Stimulated activated CD4-positive, alpha-beta T cell treated with anti-CD3 and anti-CD28 coated beads, Interleukin-1b, Interleukin-23, amount 100 ng/mL, for 4 hours (primary cell): Measurements from ENCODE around the gene CDCA3.
"Not testable (repeated sequence)": the region's sequence is repeated elsewhere in the genome, so short reads cannot be mapped to it uniquely, and the experiment has no call there.

Experiments used
- DNase-seq, 2 donors: peaks; one replicate each; pipeline ENCODE4 v3.0.0-alpha.2; 2020; ENCODE audit warnings: low read depth in 2 of 2

Gene CDCA3

DNA sequence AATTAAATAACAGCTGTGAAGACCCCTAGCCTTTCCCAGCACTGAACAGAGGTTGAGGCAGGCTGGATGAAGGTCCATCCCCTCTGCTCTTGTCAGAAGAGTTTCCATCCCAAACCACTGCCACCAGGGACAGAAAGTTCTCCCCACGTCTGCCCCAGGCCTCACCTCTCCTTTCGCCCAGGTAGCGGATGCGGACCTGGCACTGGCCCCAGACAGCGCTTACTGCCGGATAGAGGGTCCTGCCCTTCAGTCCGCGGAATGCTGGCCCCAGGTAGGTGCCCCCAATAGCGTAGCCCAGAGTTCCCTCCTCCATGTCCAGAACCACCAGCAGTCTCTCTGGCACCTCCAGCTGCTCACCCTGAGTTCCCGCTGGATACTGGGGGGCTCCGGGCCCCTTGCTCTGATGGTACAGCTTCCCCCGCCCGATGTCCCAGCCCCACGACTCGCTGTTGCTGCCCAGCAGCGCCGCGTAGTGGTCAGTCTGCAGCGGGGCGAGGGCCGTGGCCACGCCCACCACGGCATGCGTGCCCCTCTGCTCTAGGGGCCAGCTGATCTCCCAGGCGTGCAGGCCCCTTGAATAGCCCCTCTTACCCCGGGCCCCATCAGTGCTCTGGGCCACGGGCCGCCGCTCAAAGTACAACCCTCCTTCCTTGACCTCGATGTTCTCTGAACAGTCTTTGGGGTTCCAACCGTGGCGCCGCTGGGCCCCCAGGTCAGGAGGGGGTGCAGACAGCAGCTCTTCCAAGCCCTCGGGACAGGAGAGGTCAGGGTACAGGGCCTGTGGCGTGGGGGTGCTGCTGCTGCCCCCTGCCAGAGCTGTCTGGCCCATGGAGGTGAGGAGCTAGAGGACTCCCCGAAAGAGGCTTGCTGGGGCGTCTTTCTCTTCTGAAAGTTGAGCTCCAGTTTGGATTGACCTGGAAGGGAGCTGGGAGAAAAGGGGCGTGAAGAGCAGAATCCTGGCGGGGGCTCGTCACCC is 21.3 kb upstream of the CDCA3 start:
- DNase-seq, result peak; percentile 69 to 84

DNA sequence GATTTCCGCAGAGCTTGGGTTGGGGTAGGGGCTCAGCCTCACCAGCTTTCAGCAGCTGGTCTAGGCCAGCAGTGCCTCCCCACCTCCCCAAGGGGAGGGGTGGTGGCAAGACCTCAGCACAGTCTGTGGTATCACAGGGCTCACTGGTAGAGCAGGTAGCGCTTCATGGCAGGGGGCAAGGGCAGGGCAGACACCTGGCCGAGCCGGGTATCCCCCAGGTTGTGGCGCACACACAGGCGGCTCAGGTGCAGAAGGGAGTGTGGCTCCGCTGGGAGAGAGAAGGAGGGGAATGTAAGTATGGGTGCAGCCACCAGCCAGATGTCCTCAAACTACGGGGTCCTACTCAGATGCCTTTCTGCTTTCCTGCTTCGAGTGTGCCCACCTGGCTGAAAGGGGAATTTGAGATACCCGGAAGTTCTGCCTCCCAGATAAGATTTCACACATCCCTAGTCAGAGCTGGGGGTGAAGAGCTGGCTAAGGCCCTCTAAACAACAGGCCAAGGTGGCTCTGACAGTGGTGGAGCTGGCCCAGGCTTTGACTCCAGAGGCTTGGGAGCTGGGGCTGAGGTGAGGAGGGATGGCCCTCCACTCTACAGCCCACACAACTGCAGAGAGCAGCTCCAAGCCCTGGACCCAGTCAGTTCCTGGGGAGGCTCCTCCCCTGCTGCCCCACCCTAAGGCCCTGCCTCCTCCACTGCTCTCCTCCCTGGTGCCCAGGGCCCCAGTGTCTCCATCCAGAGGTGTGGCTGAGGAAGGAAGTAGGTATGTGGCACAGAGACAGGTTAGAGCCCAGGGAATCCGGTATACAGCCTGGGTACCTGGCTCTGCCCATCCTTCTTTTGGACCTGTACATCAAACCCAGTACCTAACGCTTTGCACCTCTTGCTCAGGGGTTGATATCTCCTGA is 20.2 kb upstream of the CDCA3 start:
- DNase-seq, result peak in 1 of 2 donors; percentile 36

DNA sequence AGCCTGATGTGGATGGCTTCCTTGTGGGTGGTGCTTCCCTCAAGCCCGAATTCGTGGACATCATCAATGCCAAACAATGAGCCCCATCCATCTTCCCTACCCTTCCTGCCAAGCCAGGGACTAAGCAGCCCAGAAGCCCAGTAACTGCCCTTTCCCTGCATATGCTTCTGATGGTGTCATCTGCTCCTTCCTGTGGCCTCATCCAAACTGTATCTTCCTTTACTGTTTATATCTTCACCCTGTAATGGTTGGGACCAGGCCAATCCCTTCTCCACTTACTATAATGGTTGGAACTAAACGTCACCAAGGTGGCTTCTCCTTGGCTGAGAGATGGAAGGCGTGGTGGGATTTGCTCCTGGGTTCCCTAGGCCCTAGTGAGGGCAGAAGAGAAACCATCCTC is 19.2 kb upstream of the CDCA3 start:
- DNase-seq, result not testable (repeated sequence)

DNA sequence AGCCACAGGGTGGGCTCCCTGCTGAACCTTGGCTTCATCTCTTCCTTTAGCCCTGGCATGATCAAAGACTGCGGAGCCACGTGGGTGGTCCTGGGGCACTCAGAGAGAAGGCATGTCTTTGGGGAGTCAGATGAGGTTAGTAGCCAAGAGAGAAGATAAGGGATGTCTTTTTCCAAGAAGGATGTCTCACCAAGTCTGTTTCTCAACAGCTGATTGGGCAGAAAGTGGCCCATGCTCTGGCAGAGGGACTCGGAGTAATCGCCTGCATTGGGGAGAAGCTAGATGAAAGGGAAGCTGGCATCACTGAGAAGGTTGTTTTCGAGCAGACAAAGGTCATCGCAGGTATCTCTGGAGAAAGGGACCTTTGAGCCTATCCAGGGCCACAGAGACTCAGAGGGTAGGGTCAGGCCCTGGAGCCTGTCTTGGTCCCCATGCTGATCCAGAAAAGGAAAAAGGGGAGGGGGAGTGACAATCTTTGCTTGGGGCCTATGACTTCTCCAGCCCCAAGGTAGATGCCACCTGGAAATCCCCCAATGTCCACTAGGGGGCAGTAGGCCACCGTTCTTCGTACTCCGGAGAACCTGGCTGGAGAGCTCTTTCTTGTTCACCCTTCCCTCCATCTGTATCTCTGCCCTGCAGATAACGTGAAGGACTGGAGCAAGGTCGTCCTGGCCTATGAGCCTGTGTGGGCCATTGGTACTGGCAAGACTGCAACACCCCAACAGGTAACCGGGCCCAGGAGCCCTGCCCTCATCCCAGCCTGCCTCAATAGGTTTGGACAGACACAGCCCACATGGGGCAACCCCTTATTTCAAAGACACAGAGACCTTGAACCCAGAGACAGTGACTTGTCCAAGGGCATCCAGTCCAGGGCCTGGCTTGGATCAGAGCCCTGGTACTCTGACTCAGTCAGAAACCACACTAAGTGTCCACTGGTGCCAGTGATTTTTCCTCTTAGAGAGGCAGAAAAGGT is 18.2 kb upstream of the CDCA3 start:
- DNase-seq, result peak; percentile 69 to 86

DNA sequence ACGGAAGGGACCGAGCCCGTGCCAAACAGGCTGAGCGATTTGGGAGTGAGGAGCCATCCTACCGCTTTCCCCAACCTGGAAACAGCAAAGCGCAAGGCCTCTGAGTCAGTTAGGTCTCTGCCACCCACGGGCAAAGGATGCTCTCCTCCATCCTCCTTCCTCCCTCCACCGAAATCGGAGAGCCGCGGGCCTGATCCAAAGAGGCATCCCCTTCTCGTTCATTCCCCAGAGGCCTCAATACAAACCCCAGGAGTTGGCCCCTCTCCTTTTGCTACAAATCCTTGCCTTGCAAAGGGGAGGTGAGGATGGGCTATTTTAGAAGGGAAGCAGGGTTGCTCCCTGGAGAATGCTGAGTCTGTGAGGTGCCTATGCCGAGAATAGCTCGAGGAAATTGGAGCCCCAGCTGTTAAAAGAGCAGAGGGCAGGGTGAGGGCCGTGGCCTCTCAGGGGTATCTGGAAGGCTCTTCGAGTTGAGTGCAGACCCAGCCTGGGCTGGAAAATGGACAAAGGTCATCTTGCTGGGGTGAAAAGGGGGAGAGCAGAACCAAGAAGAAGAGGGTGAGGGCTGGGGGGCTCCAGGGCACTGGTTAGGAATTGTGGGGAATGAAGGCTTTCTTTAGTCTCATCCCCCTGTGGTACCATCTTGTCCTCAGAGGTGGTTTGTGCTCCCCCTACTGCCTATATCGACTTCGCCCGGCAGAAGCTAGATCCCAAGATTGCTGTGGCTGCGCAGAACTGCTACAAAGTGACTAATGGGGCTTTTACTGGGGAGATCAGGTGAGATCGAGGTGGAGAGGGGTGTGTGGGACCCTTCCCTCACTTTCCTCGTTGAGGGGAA is 17.3 kb upstream of the CDCA3 start:
- peak in 1 of 2 donors; percentile 33 for DNase-seq

DNA sequence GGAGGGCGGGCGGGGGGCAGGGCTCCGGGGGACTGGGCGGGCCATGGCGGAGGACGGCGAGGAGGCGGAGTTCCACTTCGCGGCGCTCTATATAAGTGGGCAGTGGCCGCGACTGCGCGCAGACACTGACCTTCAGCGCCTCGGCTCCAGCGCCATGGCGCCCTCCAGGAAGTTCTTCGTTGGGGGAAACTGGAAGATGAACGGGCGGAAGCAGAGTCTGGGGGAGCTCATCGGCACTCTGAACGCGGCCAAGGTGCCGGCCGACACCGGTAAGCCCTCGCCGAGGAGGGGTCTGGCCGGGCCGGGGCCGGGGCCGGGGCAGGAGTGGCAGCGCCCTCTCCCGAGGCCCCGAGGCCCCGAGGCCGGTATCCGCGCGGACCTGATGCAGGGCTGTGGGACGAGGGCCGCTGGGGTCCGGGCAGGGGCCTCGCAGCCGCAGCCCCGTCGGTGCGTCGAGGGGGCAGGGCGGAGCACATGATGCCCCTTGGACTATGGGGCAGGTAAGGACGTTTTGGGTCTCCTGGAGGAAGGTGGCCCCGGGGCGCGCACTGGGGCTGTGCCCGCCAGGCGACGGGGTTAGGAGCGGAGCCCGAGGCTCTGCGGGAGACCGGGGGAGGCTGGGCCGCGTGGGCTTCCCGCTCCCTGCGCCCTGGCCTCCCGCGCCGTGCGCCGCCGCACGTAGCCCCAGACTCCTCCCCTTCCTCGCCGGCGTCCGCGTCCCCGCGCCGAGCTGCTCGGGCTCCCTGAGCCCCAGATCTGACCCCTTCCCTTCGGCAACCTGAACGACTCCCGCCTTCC is 16.5 kb upstream of the CDCA3 start, which contains the start of gene TPI1:
Gene TPI1 (plus strand): TSS at position 119 of the 798 bp plus-strand sequence. CDS start 36 bp downstream, at position 155.
- peak; percentile 73 to 82 for DNase-seq

DNA sequence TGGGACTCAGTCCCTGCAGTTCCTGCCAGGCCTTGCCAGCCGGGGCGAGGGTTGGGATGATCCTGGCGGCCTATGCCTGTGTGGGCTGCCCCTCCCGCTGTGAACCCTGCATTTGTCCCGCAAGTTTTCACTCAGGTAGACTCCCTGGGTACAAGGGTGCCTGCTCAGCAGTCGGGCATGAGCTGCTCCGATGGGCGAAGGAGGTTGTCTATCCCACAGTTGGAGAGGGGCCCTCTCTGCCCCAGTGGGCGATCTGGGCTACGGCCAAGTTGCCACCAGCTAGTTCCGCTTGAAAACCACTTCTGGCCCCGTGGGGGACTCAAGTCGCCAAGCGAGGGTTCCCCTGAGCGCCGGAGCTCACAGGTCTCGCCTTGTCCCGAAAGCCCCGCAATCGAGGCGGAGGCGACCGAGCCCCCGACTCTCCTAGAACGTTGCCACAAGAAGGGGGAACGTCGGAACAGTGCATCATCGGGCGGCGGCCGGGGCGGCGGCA is 15.9 kb upstream of the CDCA3 start:
- DNase-seq, result no peak

DNA sequence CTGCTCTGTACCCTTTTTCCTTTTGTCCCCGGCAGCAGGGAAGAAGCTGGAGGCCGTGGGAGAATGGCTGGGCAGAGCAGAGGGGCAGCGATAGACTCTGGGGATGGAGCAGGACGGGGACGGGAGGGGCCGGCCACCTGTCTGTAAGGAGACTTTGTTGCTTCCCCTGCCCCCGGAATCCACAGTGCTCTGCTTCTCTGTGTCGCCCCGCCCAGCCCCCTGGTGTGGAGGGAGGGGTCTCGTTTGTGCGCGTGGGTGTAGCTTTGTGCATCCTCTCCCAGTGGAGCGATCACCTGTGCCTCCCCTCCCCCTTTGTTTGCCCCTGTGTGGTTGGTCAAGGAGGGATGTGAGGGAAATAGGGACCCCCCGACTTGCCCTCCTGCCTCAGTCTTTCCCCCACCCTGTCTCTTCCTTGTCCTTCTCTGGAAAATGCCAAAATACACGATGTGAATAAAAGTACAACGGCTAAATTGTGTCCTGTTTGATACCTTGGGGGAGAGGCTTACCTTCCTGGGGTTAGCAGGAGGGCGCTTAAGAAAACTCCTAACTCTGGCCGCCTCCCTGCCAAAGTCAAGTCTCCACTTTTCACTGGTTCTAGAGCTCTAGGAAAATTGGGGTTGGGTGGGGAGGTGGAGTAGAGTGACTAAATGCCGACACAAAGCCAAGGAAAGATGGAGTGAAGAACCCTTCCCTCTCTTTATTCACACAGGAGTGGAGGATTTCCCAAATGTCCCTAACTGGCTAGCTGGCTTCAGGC is 15.3 kb upstream of the CDCA3 start:
- no peak for DNase-seq

DNA sequence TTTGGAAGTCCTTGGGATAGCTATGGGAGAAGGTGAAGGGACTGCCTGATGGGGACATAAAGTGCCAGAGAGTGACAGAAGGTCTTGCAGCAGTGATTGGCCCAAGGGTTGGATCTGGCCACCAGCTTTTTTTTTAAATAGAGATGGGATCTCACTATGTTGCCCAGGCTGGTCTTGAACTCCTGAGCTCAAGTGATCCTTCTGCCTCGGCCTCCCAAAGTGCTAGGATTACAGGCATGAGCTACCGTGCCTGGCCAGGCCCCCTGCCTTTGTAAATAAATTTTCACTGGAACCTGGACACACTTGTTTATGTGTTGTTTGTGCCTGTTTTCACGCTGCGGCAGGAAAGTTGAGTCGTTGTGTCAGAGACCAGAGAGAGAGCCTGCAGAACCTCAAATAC is 14.2 kb upstream of the CDCA3 start:
- not testable (repeated sequence) for DNase-seq

DNA sequence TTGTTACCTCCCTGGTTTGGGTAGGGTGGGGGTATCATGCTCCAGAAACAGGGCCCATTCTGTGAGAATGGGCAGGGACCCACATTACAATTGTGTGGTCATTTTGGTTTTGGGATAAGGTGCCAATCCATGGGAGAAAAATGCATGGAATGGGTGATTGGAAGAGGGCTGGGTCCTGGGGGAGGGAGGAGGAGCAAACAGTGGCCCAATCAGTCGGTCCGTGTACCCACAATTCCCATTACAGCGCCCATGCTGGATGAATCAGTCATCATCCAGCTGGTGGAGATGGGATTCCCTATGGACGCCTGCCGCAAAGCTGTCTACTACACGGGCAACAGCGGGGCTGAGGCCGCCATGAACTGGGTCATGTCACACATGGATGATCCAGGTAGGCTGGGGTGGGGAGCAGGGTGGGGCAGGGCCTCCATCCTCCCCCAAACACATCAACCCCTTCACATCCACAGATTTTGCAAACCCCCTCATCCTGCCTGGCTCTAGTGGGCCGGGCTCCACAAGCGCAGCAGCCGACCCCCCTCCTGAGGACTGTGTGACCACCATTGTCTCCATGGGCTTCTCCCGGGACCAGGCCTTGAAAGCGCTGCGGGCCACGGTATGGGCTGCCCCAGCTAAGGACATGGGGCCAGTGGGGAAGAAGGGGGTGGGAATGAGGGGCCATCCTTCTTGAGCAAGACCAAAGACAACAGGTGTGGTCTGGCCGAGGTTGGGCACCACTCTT is 12.7 kb upstream of the CDCA3 start:
- no peak for DNase-seq

DNA sequence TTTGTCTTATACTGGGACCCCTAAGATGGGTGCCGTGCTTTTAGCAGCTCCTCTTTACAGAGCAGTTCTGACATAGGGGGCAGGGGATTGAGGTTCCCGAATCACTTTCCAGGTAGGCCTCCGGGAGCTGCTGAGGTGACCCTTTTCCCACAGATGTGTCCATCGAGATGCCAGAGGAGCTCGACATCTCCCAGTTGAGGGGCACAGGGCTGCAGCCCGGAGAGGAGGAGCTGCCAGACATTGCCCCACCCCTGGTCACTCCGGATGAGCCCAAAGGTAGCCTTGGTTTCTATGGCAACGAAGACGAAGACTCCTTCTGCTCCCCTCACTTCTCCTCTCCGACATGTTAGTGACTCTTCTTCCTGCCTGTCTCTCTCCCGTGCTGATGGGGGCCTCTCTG is 11.9 kb upstream of the CDCA3 start:
- DNase-seq, result no peak

DNA sequence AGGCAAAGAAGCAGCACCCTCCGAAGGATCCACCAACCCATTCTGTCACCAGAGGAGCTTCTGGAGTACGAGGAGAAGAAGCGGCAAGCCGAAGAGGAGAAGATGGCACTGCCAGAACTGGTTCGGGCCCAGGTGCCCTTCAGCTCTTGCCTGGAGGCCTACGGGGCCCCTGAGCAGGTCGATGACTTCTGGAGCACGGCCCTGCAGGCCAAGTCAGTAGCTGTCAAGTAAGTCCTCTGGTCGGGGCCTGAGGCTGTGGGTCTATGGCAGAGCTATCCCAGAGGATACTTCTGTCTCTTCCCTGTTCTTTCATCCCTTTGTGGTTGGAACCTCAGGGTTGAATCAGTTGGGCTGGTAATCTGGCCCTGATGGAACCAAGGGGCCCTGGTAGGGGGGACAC is 10.3 kb upstream of the CDCA3 start:
- DNase-seq, result no peak

DNA sequence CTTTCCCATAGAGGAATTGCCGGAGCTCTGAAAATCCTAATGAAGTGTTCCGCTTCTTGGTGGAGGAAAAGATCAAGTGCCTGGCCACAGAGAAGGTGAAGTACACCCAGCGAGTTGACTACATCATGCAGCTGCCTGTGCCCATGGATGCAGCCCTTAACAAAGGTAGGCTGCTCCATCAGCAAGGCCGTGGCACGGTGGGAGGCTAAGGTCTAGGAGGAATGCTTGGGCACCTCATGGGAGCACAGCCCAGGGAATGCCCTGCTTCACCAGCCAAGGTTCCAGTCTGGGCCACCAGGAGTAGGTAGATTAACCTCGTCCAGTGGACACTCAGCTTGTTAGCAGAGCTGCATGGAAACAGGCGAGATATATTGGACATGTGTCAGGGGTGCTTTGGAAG is 9.9 kb upstream of the CDCA3 start:
- DNase-seq, result no peak

DNA sequence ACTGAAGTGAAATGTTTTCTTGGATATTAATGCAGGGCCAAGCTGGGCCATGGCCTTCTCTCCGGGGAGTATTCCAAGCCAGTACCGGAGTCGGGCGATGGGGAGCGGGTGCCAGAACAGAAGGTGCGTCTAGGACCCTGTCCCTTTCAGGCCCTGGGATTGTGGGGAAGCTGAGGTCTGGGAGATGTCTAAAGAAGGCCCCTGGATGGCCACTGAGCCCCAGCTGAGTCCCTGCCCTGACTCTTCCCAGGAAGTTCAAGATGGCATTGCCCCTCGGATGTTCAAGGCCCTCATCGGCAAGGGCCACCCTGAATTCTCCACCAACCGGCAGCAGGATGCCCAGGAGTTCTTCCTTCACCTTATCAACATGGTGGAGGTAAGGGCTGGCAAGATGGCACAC is 9.0 kb upstream of the CDCA3 start:
- DNase-seq, result no peak

DNA sequence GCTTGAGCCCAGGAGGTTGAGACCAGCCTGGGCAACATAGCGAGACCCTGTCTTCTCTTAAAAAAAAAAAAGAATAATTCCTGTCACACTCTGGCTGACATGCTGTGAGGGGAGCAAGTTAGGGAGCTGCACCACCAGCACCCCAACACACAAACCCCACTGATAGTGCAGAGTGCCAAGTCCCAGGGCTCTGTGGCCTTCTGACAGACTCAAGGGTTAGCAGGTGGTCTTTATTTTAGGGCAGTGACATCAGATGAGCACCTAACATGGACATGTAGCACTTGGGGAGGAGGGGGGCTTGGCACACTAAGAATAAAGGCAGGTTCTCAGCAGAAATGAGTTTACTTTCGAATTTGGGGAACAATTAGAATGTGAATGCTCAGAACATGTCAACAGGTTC is 7.7 kb upstream of the CDCA3 start:
- DNase-seq, result no peak

DNA sequence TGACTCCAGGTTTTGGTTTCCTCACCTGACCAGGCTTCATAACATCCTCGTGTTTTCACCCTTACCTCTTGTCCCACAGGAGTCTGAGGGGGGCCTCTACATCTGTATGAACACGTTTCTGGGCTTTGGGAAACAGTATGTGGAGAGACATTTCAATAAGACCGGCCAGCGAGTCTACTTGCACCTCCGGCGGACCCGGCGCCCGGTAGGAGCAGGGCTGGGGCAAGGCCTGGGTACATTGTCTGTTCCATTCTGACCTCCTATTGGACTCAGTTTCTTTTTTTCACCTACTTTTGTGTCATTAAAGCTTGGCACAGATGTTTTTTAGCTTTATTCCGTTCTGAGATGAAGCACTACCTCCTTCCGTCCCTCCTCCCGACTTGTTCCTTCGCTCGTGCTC is 4.2 kb upstream of the CDCA3 start:
- no peak for DNase-seq

DNA sequence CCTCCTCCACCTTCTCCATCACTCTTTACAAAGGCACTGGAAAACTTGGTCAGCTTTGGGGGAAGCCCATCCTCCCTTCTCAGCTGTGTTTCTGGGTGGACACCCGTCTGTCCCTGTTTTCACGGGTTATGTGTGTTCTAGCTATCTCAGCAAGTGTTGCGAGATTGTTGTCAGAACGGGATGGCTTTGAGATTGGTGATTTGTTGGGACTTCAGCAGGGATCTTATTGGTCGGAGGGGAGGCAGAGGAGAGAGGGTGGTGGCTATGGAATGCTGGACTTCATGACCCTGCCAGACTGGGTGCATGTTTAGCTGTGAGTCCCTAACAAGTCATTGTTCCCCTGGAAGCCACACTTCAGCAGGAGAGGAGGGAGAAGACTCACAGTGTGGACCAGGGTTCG is 3.0 kb upstream of the CDCA3 start:
- DNase-seq, result no peak

DNA sequence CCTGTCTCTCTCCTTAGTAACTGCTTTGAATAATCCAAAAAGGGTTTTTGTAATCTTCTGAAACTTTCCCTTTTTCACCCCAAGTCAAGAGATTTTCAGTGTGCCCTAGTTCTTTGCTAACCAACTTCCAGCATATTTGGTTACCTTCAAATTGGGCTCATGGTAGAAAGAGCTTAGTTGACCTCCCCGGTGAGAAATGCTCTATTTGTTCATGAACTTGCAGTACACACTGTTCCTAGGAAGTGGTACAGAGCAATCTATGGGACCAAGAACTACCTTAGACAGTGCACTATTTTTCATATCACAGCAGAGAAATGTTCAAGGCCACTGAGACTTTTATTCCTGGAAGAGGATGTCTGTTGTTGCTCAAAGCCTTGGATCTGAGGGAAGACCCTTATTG is 2.5 kb upstream of the CDCA3 start:
- no peak for DNase-seq
